Measurements from ENCODE around the gene LRRK1. TPM values are rescaled to one million over a fixed set of nuclear protein-coding genes. Genes with fewer than 3 reads are reported as not detected.

Gene LRRK1
- total and polyA plus RNA-seq, 2 donors (not counting 1 experiment from before 2014, with no cell fraction given): 19.8 to 53.0 TPM

DNA sequence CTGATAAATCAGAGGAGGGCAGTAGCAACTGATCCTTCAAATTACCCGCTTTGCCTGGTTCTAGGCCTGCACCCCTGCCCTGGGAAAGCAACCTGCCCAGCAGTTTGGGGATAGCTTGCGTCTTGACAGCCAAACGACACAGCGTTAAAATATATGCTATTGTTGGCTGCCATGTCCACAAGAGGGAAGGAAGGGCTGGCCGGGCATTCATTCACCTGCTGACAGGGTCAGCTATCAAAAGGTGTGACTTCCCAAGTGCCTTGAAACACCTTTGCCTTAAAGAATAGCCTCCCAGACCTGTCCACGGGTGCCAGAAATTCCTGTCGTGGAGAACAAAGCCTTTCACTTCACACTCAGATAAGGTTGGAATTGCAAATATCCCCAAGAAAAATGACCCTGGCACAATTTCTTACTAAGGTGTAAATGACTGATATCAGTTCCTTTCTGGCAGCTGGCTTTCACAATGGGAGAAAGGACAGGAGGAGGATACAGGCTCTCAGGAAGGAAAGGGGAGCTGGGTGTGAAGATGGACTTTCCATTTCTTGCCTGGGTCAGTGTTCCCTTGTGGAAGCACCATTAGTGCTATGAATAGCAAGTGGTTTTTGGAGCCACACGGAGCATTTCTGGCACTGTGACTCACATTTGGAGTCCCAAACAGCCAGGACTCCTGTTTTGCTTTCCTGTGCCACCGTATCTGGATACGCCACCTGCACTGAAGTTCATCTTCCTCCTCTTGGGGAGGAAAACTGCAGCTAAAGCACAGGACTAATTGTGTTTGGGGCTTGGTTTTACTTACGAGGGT, 20.3 kb upstream of the LRRK1 start:
- CTCF ChIA-PET: interaction anchor here (0.8 to 1.6 kb wide), 2 partner anchors 108 to 109 kb away, joined by 3 read pairs; no protein-coding TSS in a partner anchor
- Histone ChIP-seq H2AFZ (ENCODE audit: insufficient read depth, low read depth, low read length, poor library complexity, severe bottlenecking) (no peak overlapping the region), H3K4me2 (replicated peaks; ENCODE audit: low read depth, low read length, poor library complexity, severe bottlenecking) (no peak overlapping the region), H3K27ac (ENCODE audit: low read length in 2 of 2) (no peak overlapping the region), H3K9ac (ENCODE audit: low read length) (no peak overlapping the region), H3K4me1 (ENCODE audit: control insufficient read depth in 2 of 2, insufficient read depth in 2 of 2, low read length in 2 of 2) (peaks cover 0 to 3% of the 10 kb centered on the region in 2 donors), H3K36me3 (replicated peaks in 1 of 2; ENCODE audit: control extremely low read depth in 1 of 2, control insufficient read depth in 1 of 2, extremely low read depth in 1 of 2, insufficient read depth in 2 of 2, low read length in 1 of 2) (no peaks in the 10 kb centered on the region), H3K27me3 (replicated peaks in 1 of 4; ENCODE audit: control extremely low read depth in 1 of 4, control insufficient read depth in 3 of 4, insufficient read depth in 4 of 4, low read length in 3 of 4) (peaks cover 0 to 10% (median 0%) of the 10 kb centered on the region in 4 experiments), H4K20me1 (ENCODE audit: control insufficient read depth, insufficient read depth, low read length, poor library complexity, severe bottlenecking) (no peaks in the 10 kb centered on the region), H3K79me2 (ENCODE audit: control insufficient read depth, insufficient read depth, low read length) (no peaks in the 10 kb centered on the region), H3K4me3 (ENCODE audit: control extremely low read depth in 1 of 5, extremely low read depth in 1 of 5, insufficient read depth in 1 of 5, low read depth in 2 of 5, low read length in 4 of 5) (no peak overlapping the region), H3K9me3 (ENCODE audit: control extremely low read depth in 1 of 3, control insufficient read depth in 2 of 3, insufficient read depth in 1 of 3, low read length in 2 of 3) (no peaks in the 10 kb centered on the region)
- no peak overlapping the region for H3K4me3 Mint-ChIP-seq
- TF ChIP-seq EZH2 (IDR thresholded peaks at IDR 0.05; ENCODE audit: borderline replicate concordance, insufficient read depth, low read depth, low read length, poor library complexity, severe bottlenecking): no peak
- TF ChIP-seq, protein P1, sequence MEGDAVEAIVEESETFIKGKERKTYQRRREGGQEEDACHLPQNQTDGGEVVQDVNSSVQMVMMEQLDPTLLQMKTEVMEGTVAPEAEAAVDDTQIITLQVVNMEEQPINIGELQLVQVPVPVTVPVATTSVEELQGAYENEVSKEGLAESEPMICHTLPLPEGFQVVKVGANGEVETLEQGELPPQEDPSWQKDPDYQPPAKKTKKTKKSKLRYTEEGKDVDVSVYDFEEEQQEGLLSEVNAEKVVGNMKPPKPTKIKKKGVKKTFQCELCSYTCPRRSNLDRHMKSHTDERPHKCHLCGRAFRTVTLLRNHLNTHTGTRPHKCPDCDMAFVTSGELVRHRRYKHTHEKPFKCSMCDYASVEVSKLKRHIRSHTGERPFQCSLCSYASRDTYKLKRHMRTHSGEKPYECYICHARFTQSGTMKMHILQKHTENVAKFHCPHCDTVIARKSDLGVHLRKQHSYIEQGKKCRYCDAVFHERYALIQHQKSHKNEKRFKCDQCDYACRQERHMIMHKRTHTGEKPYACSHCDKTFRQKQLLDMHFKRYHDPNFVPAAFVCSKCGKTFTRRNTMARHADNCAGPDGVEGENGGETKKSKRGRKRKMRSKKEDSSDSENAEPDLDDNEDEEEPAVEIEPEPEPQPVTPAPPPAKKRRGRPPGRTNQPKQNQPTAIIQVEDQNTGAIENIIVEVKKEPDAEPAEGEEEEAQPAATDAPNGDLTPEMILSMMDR (IDR thresholded peaks at IDR 0.05): no peak
- peaks cover 1% of the 10 kb centered on the region for H3K4me1 Mint-ChIP-seq
- POLR2A ChIA-PET: no interaction called here
- WGBS (ENCODE audit: insufficient coverage): 96% methylated on average over 7 of the region's 11 CpGs
- H3K27ac Mint-ChIP-seq: no peak overlapping the region
- intact Hi-C loops (cut with micrococcal nuclease): no loop called here
- ATAC-seq (ENCODE audit: low read depth) (no peak), DNase-seq (no peak)
- no peaks in the 10 kb centered on the region for H3K9me3 Mint-ChIP-seq (ENCODE audit: insufficient read depth)
- H3K27me3 Mint-ChIP-seq: peaks cover 35% of the 10 kb centered on the region

DNA sequence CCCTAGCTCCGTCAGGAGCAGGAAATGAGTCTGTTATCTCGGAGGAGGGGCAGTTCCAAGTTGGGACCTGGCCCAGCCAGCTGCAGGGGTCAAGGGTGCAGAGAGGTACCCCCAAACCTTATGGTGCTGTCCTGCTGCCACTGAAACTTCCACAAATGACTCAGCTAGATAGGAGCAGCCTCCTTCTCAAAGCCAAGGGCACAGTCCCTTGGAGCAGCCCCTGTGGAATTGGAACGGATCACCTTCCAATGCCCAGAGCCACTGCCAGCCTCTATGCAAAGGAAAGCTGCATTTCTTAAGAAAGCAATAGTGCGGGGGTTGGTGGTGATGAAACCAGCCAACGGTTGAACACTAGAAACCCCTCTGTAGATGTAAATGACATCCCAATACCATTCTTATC, 19.6 kb upstream of the LRRK1 start:
- Histone ChIP-seq H3K27me3 (replicated peaks in 1 of 4; ENCODE audit: control extremely low read depth in 1 of 4, control insufficient read depth in 3 of 4, insufficient read depth in 4 of 4, low read length in 3 of 4) (peaks cover 0 to 6% (median 0%) of the 10 kb centered on the region in 4 experiments), H3K9ac (ENCODE audit: low read length) (no peak overlapping the region), H3K4me2 (replicated peaks; ENCODE audit: low read depth, low read length, poor library complexity, severe bottlenecking) (no peak overlapping the region), H3K9me3 (ENCODE audit: control extremely low read depth in 1 of 3, control insufficient read depth in 2 of 3, insufficient read depth in 1 of 3, low read length in 2 of 3) (no peaks in the 10 kb centered on the region), H3K36me3 (replicated peaks in 1 of 2; ENCODE audit: control extremely low read depth in 1 of 2, control insufficient read depth in 1 of 2, extremely low read depth in 1 of 2, insufficient read depth in 2 of 2, low read length in 1 of 2) (no peaks in the 10 kb centered on the region), H2AFZ (ENCODE audit: insufficient read depth, low read depth, low read length, poor library complexity, severe bottlenecking) (no peak overlapping the region), H3K79me2 (ENCODE audit: control insufficient read depth, insufficient read depth, low read length) (no peaks in the 10 kb centered on the region), H3K4me3 (ENCODE audit: control extremely low read depth in 1 of 5, extremely low read depth in 1 of 5, insufficient read depth in 1 of 5, low read depth in 2 of 5, low read length in 4 of 5) (no peak overlapping the region), H4K20me1 (ENCODE audit: control insufficient read depth, insufficient read depth, low read length, poor library complexity, severe bottlenecking) (no peaks in the 10 kb centered on the region), H3K27ac (ENCODE audit: low read length in 2 of 2) (no peak overlapping the region), H3K4me1 (ENCODE audit: control insufficient read depth in 2 of 2, insufficient read depth in 2 of 2, low read length in 2 of 2) (peaks cover 0 to 3% of the 10 kb centered on the region in 2 donors)
- intact Hi-C loops (cut with micrococcal nuclease): no loop called here
- ATAC-seq (ENCODE audit: low read depth) (no peak), DNase-seq (no peak)
- Mint-ChIP-seq H3K27me3 (peaks cover 28% of the 10 kb centered on the region), H3K9me3 (ENCODE audit: insufficient read depth) (no peaks in the 10 kb centered on the region), H3K4me3 (no peak overlapping the region), H3K27ac (no peak overlapping the region), H3K4me1 (peaks cover 1% of the 10 kb centered on the region)
- POLR2A ChIA-PET: no interaction called here
- TF ChIP-seq, protein P1 (IDR thresholded peaks at IDR 0.05): no peak
- no peak for TF ChIP-seq EZH2 (IDR thresholded peaks at IDR 0.05; ENCODE audit: borderline replicate concordance, insufficient read depth, low read depth, low read length, poor library complexity, severe bottlenecking)
- CTCF ChIA-PET: interaction anchor here (0.8 to 1.6 kb wide), 2 partner anchors 107 to 109 kb away, joined by 3 read pairs; no protein-coding TSS in a partner anchor
- WGBS (ENCODE audit: insufficient coverage): 69% methylated on average over 2 of the region's 5 CpGs
